ENCODE measurements around the gene ITGB2.

ITGB2 gene

GRCh38 chr21:44907966-44908895 lies 12.5 kb downstream of the ITGB2 start:
- H3K4me3 ChIP-seq (ENCODE audit: low read depth, low read length) = no peak overlapping the region
- ChIA-PET CTCF (interaction anchor here (0.6 to 2.2 kb wide), 4 partner anchors 12 to 109 kb away, joined by 3 to 8 read pairs (median 4); no protein-coding TSS in a partner anchor), POLR2A (no interaction called here)
- no peak for DNase-seq (ENCODE audit: low read depth, low spot score)
- no peak for TF ChIP-seq CTCF (IDR thresholded peaks at IDR 0.05; ENCODE audit: insufficient read depth, low read length, missing control alignments)

- POLR2A ChIA-PET = no interaction called here
- no peak overlapping the region for H3K4me3 ChIP-seq (ENCODE audit: low read depth, low read length)
- TF ChIP-seq CTCF (IDR thresholded peaks at IDR 0.05; ENCODE audit: insufficient read depth, low read length, missing control alignments) = no peak
- no peak for DNase-seq (ENCODE audit: low read depth, low spot score)
- CTCF ChIA-PET = interaction anchor here (0.6 to 2.2 kb wide), 6 partner anchors 7 to 108 kb away, joined by 3 to 11 read pairs (median 4); no protein-coding TSS in a partner anchor
Measured at GRCh38 chr21:44907225-44907965, 13.3 kb downstream of the ITGB2 start.

- ChIA-PET CTCF (interaction anchor here (1.7 kb wide), 1 partner anchor 12 kb away, joined by 11 read pairs; no protein-coding TSS in a partner anchor), POLR2A (no interaction called here)
- no peak overlapping the region for H3K4me3 ChIP-seq (ENCODE audit: low read depth, low read length)
- TF ChIP-seq CTCF (IDR thresholded peaks at IDR 0.05; ENCODE audit: insufficient read depth, low read length, missing control alignments) = no peak
- DNase-seq (ENCODE audit: low read depth, low spot score) = no peak
Measured at GRCh38 chr21:44905728-44906090, 15.0 kb downstream of the ITGB2 start.

GRCh38 chr21:44905016-44905727 lies 15.5 kb downstream of the ITGB2 start:
- TF ChIP-seq CTCF (IDR thresholded peaks at IDR 0.05; ENCODE audit: insufficient read depth, low read length, missing control alignments) = no peak
- no peak overlapping the region for H3K4me3 ChIP-seq (ENCODE audit: low read depth, low read length)
- CTCF ChIA-PET = interaction anchor here (1.7 kb wide), 1 partner anchor 12 kb away, joined by 11 read pairs; no protein-coding TSS in a partner anchor
- POLR2A ChIA-PET = no interaction called here
- no peak for DNase-seq (ENCODE audit: low read depth, low spot score)

- CTCF ChIA-PET = no interaction called here
- TF ChIP-seq CTCF (IDR thresholded peaks at IDR 0.05; ENCODE audit: insufficient read depth, low read length, missing control alignments) = no peak
- DNase-seq (ENCODE audit: low read depth, low spot score) = no peak
- POLR2A ChIA-PET = no interaction called here
- H3K4me3 ChIP-seq (ENCODE audit: low read depth, low read length) = no peak overlapping the region
Measured at GRCh38 chr21:44904141-44904923, 16.4 kb downstream of the ITGB2 start.

Measured in AG04449 (cell line).